ENCODE results near the gene IGIP. TPM values are rescaled to one million over a fixed set of nuclear protein-coding genes. Genes with fewer than 3 reads are reported as not detected.

The IGIP gene
- 1.2 TPM for polyA plus RNA-seq (2012; ENCODE audit: insufficient read length, low read depth)

- no peak for TF ChIP-seq TAF1 (IDR thresholded peaks at IDR 0.05; ENCODE audit: borderline replicate concordance, insufficient read depth, low read length)
- no peak for TF ChIP-seq SIN3A (IDR thresholded peaks at IDR 0.05; ENCODE audit: borderline replicate concordance, insufficient read depth, low read length)
- TF ChIP-seq FOXP2 (optimal IDR thresholded peaks at IDR 0.05; ENCODE audit: borderline replicate concordance, extremely low read depth, extremely low read length, insufficient read depth) = no peak
- no peak for TF ChIP-seq REST (IDR thresholded peaks at IDR 0.05; ENCODE audit: insufficient read depth in 1 of 2, low read depth in 2 of 2, low read length in 2 of 2)
- TF ChIP-seq POLR2AphosphoS5 (IDR thresholded peaks at IDR 0.05; ENCODE audit: low read depth, low read length) = no peak
These were observed at the start of gene IGIP for GRCh38 chr5:140125637-140126036. Gene IGIP (plus strand): TSS chr5:140125937. CDS start chr5:140128477, 2,540 bp downstream.

GRCh38 chr5:140076142-140076541 lies 49.6 kb upstream of the IGIP start:
- TF ChIP-seq POLR2AphosphoS5 (IDR thresholded peaks at IDR 0.05; ENCODE audit: low read depth, low read length) (no peak), SIN3A (IDR thresholded peaks at IDR 0.05; ENCODE audit: borderline replicate concordance, insufficient read depth, low read length) (no peak), FOXP2 (optimal IDR thresholded peaks at IDR 0.05; ENCODE audit: borderline replicate concordance, extremely low read depth, extremely low read length, insufficient read depth) (no peak), TAF1 (IDR thresholded peaks at IDR 0.05; ENCODE audit: borderline replicate concordance, insufficient read depth, low read length) (no peak), REST (IDR thresholded peaks at IDR 0.05; ENCODE audit: insufficient read depth in 1 of 2, low read depth in 2 of 2, low read length in 2 of 2) (no peak)

GRCh38 chr5:140076788-140077187 lies 48.9 kb upstream of the IGIP start:
- peak in 1 of 2 experiments; percentile 82; a peak in 2 of 4 replicates for TF ChIP-seq REST (IDR thresholded peaks at IDR 0.05; ENCODE audit: insufficient read depth in 1 of 2, low read depth in 2 of 2, low read length in 2 of 2)
- TF ChIP-seq FOXP2 (optimal IDR thresholded peaks at IDR 0.05; ENCODE audit: borderline replicate concordance, extremely low read depth, extremely low read length, insufficient read depth) = no peak

GRCh38 chr5:140083120-140083519 lies 42.6 kb upstream of the IGIP start:
- TF ChIP-seq REST (IDR thresholded peaks at IDR 0.05; ENCODE audit: insufficient read depth in 1 of 2, low read depth in 2 of 2, low read length in 2 of 2) = no peak
- TF ChIP-seq FOXP2 (optimal IDR thresholded peaks at IDR 0.05; ENCODE audit: borderline replicate concordance, extremely low read depth, extremely low read length, insufficient read depth) = no peak
- TF ChIP-seq TAF1 (IDR thresholded peaks at IDR 0.05; ENCODE audit: borderline replicate concordance, insufficient read depth, low read length) = no peak
- TF ChIP-seq SIN3A (IDR thresholded peaks at IDR 0.05; ENCODE audit: borderline replicate concordance, insufficient read depth, low read length) = no peak
- no peak for TF ChIP-seq POLR2AphosphoS5 (IDR thresholded peaks at IDR 0.05; ENCODE audit: low read depth, low read length)

GRCh38 chr5:140083650-140084049 lies 42.1 kb upstream of the IGIP start:
- no peak for TF ChIP-seq FOXP2 (optimal IDR thresholded peaks at IDR 0.05; ENCODE audit: borderline replicate concordance, extremely low read depth, extremely low read length, insufficient read depth)
- TF ChIP-seq TAF1 (IDR thresholded peaks at IDR 0.05; ENCODE audit: borderline replicate concordance, insufficient read depth, low read length) = no peak
- no peak for TF ChIP-seq POLR2AphosphoS5 (IDR thresholded peaks at IDR 0.05; ENCODE audit: low read depth, low read length)
- no peak for TF ChIP-seq SIN3A (IDR thresholded peaks at IDR 0.05; ENCODE audit: borderline replicate concordance, insufficient read depth, low read length)
- TF ChIP-seq REST (IDR thresholded peaks at IDR 0.05; ENCODE audit: insufficient read depth in 1 of 2, low read depth in 2 of 2, low read length in 2 of 2) = no peak

Measured in PFSK-1 (cell line).